Activated B cell treated with CpG ODN at 0.5 μM for 24 hours (primary cell): ENCODE data around the gene SART3. TPM values are rescaled to one million over a fixed set of nuclear protein-coding genes. Genes with fewer than 3 reads are reported as not detected.

ENCODE experiments used
- ATAC-seq: fragments of 200-7000 bp; cut with Tn5 transposase; one replicate; pipeline ENCODE4 v1.10.0; 2021; ENCODE audit warnings: low read depth, mild to moderate bottlenecking, moderate library complexity
- CTCF ChIA-PET: fragments of 350-600 bp; sonication (Branson Sonifier 250); formaldehyde crosslinking; loops from one replicate; lab custom pipeline; 2021; ENCODE audit warnings: antibody characterized with exemption; lab: Charles Lee
- POLR2A ChIA-PET: fragments of 350-600 bp; sonication (Branson Sonifier 250); formaldehyde crosslinking; loops from one replicate; lab custom pipeline; 2021; ENCODE audit warnings: antibody characterized with exemption; lab: Charles Lee
- DNase-seq: peaks from one replicate; pipeline ENCODE4 v3.0.0; 2022
- H3K27ac Mint-ChIP-seq: one replicate; pipeline ENCODE4 v1.8.0; 2020; ENCODE audit warnings: mixed read lengths
- H3K27me3 Mint-ChIP-seq: one replicate; pipeline ENCODE4 v1.8.0; 2021; ENCODE audit warnings: mixed read lengths
- H3K36me3 Mint-ChIP-seq: one replicate; pipeline ENCODE4 v1.8.0; 2021; ENCODE audit warnings: low read depth, mixed read lengths
- H3K4me1 Mint-ChIP-seq: one replicate; pipeline ENCODE4 v1.8.0; 2021; ENCODE audit warnings: mixed read lengths
- H3K4me3 Mint-ChIP-seq: one replicate; pipeline ENCODE4 v1.8.0; 2020; ENCODE audit warnings: mild to moderate bottlenecking, mixed read lengths
- H3K9me3 Mint-ChIP-seq: one replicate; pipeline ENCODE4 v1.8.0; 2020; ENCODE audit warnings: mixed read lengths
- intact Hi-C: fragments of 100-400 bp; cut with micrococcal nuclease; formaldehyde crosslinking; loops from one replicate; pipeline ENCODE4 v1.15.1; 2024
- total RNA-seq: library from RNA; stranded (reverse); gene quantifications from 2 replicates; pipeline ENCODE4 v1.2.3, GENCODE V29; 2022
- TF ChIP-seq, protein P1 (sequence below): fragments of 200-600 bp; IDR thresholded peaks from one replicate; pipeline ENCODE4 v1.8.0; 2022; ENCODE audit warnings: antibody characterized with exemption, mild to moderate bottlenecking

Gene SART3
- total RNA-seq, 1 donor from 2014 or later, result 107 TPM

DNA sequence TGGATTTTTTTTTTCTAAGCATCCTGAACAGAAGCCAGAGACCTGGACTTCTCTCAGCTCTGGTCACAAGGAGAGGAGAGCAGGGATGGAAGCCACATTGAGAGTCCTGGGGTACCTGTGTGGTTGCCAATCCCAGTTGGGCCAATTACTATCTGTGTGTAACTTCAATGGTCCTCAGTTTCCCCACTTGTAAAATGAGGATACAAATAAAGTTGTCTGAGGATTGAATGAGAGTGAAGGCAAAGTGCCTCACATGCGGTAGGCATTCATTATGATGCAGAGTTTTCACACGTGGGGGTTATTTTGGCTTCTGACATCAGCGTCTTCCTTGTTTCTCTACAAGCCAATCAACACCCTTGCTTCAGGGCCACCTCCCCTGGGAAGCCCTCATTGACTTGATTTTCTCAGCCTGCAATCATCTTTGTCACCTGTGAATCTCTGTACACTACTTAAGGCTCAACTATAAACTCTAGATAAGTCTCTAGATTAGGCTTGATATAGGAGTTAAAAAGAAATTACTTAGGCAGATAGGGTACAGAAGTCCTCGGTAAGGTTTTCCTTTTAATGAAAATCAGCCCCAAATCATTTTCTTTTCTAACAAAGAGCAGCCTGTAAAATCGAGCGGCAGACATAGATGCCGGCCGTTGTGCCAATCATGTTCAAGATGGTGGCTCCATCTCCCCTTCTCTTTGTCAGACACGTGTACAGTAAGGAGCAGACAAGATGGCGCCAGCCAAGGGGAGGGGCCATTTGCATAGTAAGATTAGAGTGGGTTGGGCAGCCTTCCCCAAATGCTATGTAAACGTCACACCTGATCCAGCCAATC is 83.7 kb downstream of the SART3 start:
- H3K9me3 Mint-ChIP-seq, result no peaks in the 10 kb centered on the region
- TF ChIP-seq, protein P1, sequence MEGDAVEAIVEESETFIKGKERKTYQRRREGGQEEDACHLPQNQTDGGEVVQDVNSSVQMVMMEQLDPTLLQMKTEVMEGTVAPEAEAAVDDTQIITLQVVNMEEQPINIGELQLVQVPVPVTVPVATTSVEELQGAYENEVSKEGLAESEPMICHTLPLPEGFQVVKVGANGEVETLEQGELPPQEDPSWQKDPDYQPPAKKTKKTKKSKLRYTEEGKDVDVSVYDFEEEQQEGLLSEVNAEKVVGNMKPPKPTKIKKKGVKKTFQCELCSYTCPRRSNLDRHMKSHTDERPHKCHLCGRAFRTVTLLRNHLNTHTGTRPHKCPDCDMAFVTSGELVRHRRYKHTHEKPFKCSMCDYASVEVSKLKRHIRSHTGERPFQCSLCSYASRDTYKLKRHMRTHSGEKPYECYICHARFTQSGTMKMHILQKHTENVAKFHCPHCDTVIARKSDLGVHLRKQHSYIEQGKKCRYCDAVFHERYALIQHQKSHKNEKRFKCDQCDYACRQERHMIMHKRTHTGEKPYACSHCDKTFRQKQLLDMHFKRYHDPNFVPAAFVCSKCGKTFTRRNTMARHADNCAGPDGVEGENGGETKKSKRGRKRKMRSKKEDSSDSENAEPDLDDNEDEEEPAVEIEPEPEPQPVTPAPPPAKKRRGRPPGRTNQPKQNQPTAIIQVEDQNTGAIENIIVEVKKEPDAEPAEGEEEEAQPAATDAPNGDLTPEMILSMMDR, result no peak
- ATAC-seq (no peak), DNase-seq (no peak)
- H3K36me3 Mint-ChIP-seq, result no peaks in the 10 kb centered on the region
- CTCF ChIA-PET, result no interaction called here
- POLR2A ChIA-PET, result no interaction called here
- no peak overlapping the region for H3K4me3 Mint-ChIP-seq
- intact Hi-C loops, result no loop called here
- H3K27ac Mint-ChIP-seq, result no peak overlapping the region
- peaks cover 12% of the 10 kb centered on the region for H3K27me3 Mint-ChIP-seq
- no peaks in the 10 kb centered on the region for H3K4me1 Mint-ChIP-seq

DNA sequence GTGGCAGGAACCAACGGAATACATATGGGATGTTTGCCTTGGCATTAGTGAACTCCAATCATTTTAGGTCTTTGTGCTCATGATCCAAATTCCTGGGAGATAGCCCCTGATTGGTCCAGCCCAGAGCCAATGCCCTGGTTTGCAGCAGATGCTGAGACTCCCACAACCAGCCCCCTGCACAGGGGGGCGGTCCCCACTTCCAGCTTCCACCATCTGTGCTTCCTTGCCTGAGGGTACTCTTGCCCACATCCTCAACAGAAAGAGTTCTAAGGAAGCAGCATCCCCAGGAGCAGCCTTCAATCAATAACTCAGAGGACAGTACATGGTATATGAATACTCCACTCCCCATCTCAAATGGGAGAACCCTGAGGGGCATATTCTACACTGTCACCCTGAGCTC is 85.6 kb downstream of the SART3 start:
- no peak overlapping the region for H3K4me3 Mint-ChIP-seq
- intact Hi-C loops, result no loop called here
- POLR2A ChIA-PET, result no interaction called here
- TF ChIP-seq, protein P1, result no peak
- no peak overlapping the region for H3K27ac Mint-ChIP-seq
- H3K27me3 Mint-ChIP-seq, result peaks cover 8% of the 10 kb centered on the region
- no peak for DNase-seq
- no peaks in the 10 kb centered on the region for H3K36me3 Mint-ChIP-seq
- no peaks in the 10 kb centered on the region for H3K4me1 Mint-ChIP-seq
- CTCF ChIA-PET, result no interaction called here
- no peaks in the 10 kb centered on the region for H3K9me3 Mint-ChIP-seq
- no peak for ATAC-seq

DNA sequence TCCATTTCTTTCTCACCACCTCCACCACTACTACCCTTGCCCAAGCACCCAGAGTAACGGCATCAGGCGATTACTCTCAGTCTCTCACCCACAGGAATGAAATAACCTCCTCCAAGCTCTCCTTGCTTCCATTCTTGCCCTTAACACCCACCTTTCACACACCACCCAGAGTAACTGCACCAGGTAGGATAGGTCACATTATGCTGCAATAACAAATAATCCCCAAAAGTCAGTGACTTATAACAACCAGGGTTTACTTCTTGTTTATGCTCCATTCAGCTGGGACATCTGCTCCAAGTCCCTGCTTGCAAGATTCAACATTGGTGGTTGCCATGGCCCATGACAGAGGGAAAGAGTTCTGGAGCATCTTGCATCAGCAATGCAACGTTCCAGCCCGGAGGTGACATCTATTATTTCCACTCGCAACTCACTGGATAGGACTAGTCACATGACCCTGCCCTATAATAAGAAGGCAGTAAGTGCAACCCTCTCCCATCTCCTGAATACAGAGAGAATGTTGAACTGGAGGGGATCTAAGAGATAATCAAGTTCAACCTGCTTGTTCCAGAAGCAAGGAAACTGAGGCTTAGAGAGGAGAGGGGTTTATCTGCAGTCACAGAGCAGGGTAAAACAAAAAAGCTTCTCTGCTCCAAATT is 87.4 kb downstream of the SART3 start:
- TF ChIP-seq, protein P1, result no peak
- ChIA-PET CTCF (no interaction called here), POLR2A (no interaction called here)
- H3K27me3 Mint-ChIP-seq, result peaks cover 10% of the 10 kb centered on the region
- H3K9me3 Mint-ChIP-seq, result no peaks in the 10 kb centered on the region
- intact Hi-C loops, result no loop called here
- DNase-seq, result no peak
- H3K36me3 Mint-ChIP-seq, result no peaks in the 10 kb centered on the region
- ATAC-seq, result no peak
- no peaks in the 10 kb centered on the region for H3K4me1 Mint-ChIP-seq
- no peak overlapping the region for H3K4me3 Mint-ChIP-seq
- no peak overlapping the region for H3K27ac Mint-ChIP-seq

Other genes starting within 250 kb of the SART3 start
- gene CMKLR1, start 221.9 kb downstream of the SART3 start, total RNA-seq, result 0.05 and 0.24 TPM in 2 replicates
- gene FICD, start 45.9 kb downstream of the SART3 start, total RNA-seq, result 7.7 and 11.2 TPM in 2 replicates
- gene ISCU, start 1.4 kb upstream of the SART3 start, total RNA-seq, result 114 and 117 TPM in 2 replicates
- gene TMEM119, start 36.9 kb upstream of the SART3 start, total RNA-seq, result not detected in 2 replicates
- 1.8 and 2.0 TPM in 2 replicates for gene SELPLG, start 72.7 kb upstream of the SART3 start, total RNA-seq
- gene CORO1C, start 170.3 kb upstream of the SART3 start, total RNA-seq, result 68.3 and 69.4 TPM in 2 replicates